NCI-H345 treated with DMSO at 0.1 percent for 48 hours (cell line): ENCODE results near the gene ARHGAP21.

Experiments used
- DNase-seq: peaks from one replicate; lab custom pipeline; 2025; ENCODE audit not compliant: unreplicated experiment; lab: John Stamatoyannopoulos, UW

The ARHGAP21 gene

GRCh38 chr10:24544776-24545175 lies 178.9 kb downstream of the ARHGAP21 start:
- no peak for DNase-seq

GRCh38 chr10:24542314-24543270 lies 181.1 kb downstream of the ARHGAP21 start:
- no peak for DNase-seq

DNA sequence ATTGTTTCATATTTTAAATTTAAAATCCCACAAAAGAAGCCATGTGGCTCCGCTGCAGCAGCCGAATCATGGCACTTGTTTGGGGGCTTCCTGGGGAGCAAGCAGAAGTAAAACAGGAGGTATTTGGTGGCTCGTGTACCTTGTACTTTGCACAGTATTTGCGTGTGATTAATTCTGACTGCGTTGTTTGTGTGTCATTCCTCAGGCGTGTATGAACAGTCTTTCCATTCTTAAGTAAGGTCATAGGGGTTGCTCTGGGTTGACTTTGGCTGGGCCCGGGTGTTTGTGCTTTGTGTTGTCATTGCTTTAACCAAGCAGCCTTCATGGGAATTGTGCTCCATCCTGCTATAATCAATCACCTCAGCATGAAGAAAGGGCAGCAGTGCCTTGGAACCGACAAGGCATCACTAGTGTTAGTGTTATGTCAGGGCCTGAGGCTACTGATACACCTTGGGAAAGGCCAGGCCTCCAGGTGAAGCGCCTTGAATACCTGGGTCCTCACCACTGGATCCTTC lies 182.4 kb downstream of the ARHGAP21 start:
- no peak for DNase-seq

DNA sequence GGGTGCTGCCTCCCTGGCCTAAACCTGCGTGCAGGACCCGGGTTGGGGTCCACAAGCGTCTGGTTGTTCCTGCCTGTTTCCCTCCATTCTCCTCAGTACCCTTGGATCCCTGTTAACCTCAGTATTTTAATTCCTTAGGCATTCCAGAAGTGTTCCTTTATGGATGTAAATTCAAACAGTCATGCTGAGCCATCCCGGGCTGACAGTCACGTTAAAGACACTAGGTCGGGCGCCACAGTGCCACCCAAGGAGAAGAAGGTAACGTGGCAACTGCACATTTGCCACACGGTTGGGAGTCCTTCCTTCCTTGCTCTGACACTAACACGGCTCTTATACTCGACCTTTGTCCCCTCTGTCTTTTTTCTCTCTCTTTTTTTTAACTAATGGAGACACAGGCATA lies 187.1 kb downstream of the ARHGAP21 start:
- no peak for DNase-seq

GRCh38 chr10:24533981-24534380 lies 189.7 kb downstream of the ARHGAP21 start:
- no peak for DNase-seq
